Mesodermal cell (in vitro differentiated cells): ENCODE data around the gene PRR7.
A peak's percentile ranks its signal among the peaks of the same experiment; 100 is the strongest.
"Not testable (repeated sequence)": the region's sequence is repeated elsewhere in the genome, so short reads cannot be mapped to it uniquely, and the experiment has no call there.

Experiments used
- H3K27ac ChIP-seq: 2 replicates; pipeline ENCODE4 v1.7.0; 2013; ENCODE audit warnings: mild to moderate bottlenecking, low read depth, low read length, moderate library complexity; ENCODE audit not compliant: severe bottlenecking
- H3K36me3 ChIP-seq: 2 replicates; pipeline ENCODE4 v1.7.1; 2013; ENCODE audit warnings: mild to moderate bottlenecking, low read length, moderate library complexity; ENCODE audit not compliant: control insufficient read depth, insufficient read depth
- H3K4me1 ChIP-seq: one replicate; pipeline ENCODE4 v1.7.1; 2013; ENCODE audit warnings: mild to moderate bottlenecking, low read length; ENCODE audit not compliant: insufficient read depth, control insufficient read depth, poor library complexity, severe bottlenecking
- H3K4me3 ChIP-seq: 2 replicates; pipeline ENCODE4 v1.7.0; 2013; ENCODE audit warnings: low read length, control low read depth, mild to moderate bottlenecking; ENCODE audit not compliant: insufficient read depth, poor library complexity, severe bottlenecking; ENCODE audit errors: extremely low read depth
- H3K9me3 ChIP-seq: 2 replicates; pipeline ENCODE4 v1.7.1; 2013; ENCODE audit warnings: mild to moderate bottlenecking, low read length, moderate library complexity; ENCODE audit not compliant: control insufficient read depth
- WGBS, 2 experiments: methylation state at CpG; one replicate each; pipeline ENCODE4 v1.1.5; 2013; ENCODE audit warnings: missing lambda C conversion rate in 2 of 2; ENCODE audit not compliant: insufficient coverage in 2 of 2; 5-methylcytosine and 5-hydroxymethylcytosine counted together

The PRR7 gene

GRCh38 chr5:177409043-177409801, 37.4 kb upstream of the PRR7 start, which contains the start of gene F12:
Gene F12, minus strand, starts transcription at chr5:177409564. Its CDS starts 37 bp downstream, at chr5:177409527.
- 92 to 98% methylated on average over 7 to 9 of the region's 9 CpGs for WGBS, 2 experiments
- H3K9me3 ChIP-seq = no peaks in the 10 kb centered on the region
- no peak within 1 kb of the TSS for H3K4me3 ChIP-seq
- no peaks in the 10 kb centered on the region for H3K4me1 ChIP-seq
- no peak within 1 kb of the TSS for H3K27ac ChIP-seq
- no peaks in the 10 kb centered on the region for H3K36me3 ChIP-seq

GRCh38 chr5:177410575-177410974, 36.0 kb upstream of the PRR7 start:
- no peaks in the 10 kb centered on the region for H3K9me3 ChIP-seq
- H3K4me1 ChIP-seq = no peaks in the 10 kb centered on the region
- 83 to 94% methylated on average over 3 of the region's 3 CpGs for WGBS, 2 experiments
- H3K36me3 ChIP-seq = no peaks in the 10 kb centered on the region
- no peak overlapping the region for H3K4me3 ChIP-seq
- no peak overlapping the region for H3K27ac ChIP-seq

- no peaks in the 10 kb centered on the region for H3K4me1 ChIP-seq
- no peaks in the 10 kb centered on the region for H3K9me3 ChIP-seq
- H3K4me3 ChIP-seq = no peak overlapping the region
- H3K27ac ChIP-seq = no peak overlapping the region
- 97 to 98% methylated on average over 6 to 7 of the region's 8 CpGs for WGBS, 2 experiments
- no peaks in the 10 kb centered on the region for H3K36me3 ChIP-seq
Measured at GRCh38 chr5:177412603-177413233, 33.9 kb upstream of the PRR7 start.

- Histone ChIP-seq H3K4me1 (no peaks in the 10 kb centered on the region), H3K36me3 (no peaks in the 10 kb centered on the region), H3K9me3 (no peaks in the 10 kb centered on the region), H3K4me3 (no peak overlapping the region), H3K27ac (no peak overlapping the region)
- 88 to 92% methylated on average over 1 to 2 of the region's 3 CpGs for WGBS, 2 experiments
Measured at GRCh38 chr5:177414481-177414880, 32.1 kb upstream of the PRR7 start.

GRCh38 chr5:177417081-177417480, 29.5 kb upstream of the PRR7 start:
- not testable (repeated sequence) for H3K27ac ChIP-seq, H3K4me1 ChIP-seq, H3K36me3 ChIP-seq, H3K4me3 ChIP-seq, H3K9me3 ChIP-seq
- 83 to 87% methylated on average over 5 of the region's 6 CpGs for WGBS, 2 experiments

- H3K9me3 ChIP-seq = no peaks in the 10 kb centered on the region
- 86 to 100% methylated on average over 3 of the region's 3 CpGs for WGBS, 2 experiments
- H3K4me3 ChIP-seq = no peak overlapping the region
- no peaks in the 10 kb centered on the region for H3K36me3 ChIP-seq
- H3K27ac ChIP-seq = no peak overlapping the region
- no peaks in the 10 kb centered on the region for H3K4me1 ChIP-seq
Measured at GRCh38 chr5:177419046-177419445, 27.6 kb upstream of the PRR7 start.

- 80 to 94% methylated on average over 4 to 6 of the region's 7 CpGs for WGBS, 2 experiments
Measured at GRCh38 chr5:177420472-177420871, 26.1 kb upstream of the PRR7 start.

GRCh38 chr5:177421062-177421798, 25.4 kb upstream of the PRR7 start:
- Histone ChIP-seq H3K9me3 (no peaks in the 10 kb centered on the region), H3K4me1 (peaks cover 6% of the 10 kb centered on the region), H3K4me3 (no peak overlapping the region), H3K27ac (no peak overlapping the region), H3K36me3 (no peaks in the 10 kb centered on the region)
- 94% methylated on average over 4 of the region's 6 CpGs; no CpG with 5 or more reads in 1 of the 2 experiments for WGBS, 2 experiments

More at GRCh38 chr5:177420472-177420871, 26.1 kb upstream of the PRR7 start:
- H3K4me3 ChIP-seq, H3K4me1 ChIP-seq, H3K36me3 ChIP-seq, H3K27ac ChIP-seq, H3K9me3 ChIP-seq: not testable (repeated sequence)

- Histone ChIP-seq H3K9me3 (no peaks in the 10 kb centered on the region), H3K27ac (no peak overlapping the region), H3K4me3 (no peak overlapping the region), H3K36me3 (no peaks in the 10 kb centered on the region), H3K4me1 (peaks cover 7% of the 10 kb centered on the region)
- 75 to 84% methylated on average over 1 to 2 of the region's 2 CpGs for WGBS, 2 experiments
Measured at GRCh38 chr5:177423671-177424070, 22.9 kb upstream of the PRR7 start.

- Histone ChIP-seq H3K4me3 (peak overlapping the region; percentile 54), H3K36me3 (peaks cover 7% of the 10 kb centered on the region), H3K4me1 (peaks cover 17% of the 10 kb centered on the region), H3K9me3 (no peaks in the 10 kb centered on the region), H3K27ac (peak overlapping the region; percentile 96)
- WGBS, 2 experiments = 67 to 68% methylated on average over 9 to 12 of the region's 13 CpGs
Measured at GRCh38 chr5:177425196-177425800, 21.3 kb upstream of the PRR7 start.
